ENCODE data around the gene ZNF366.

Gene ZNF366, protein sequence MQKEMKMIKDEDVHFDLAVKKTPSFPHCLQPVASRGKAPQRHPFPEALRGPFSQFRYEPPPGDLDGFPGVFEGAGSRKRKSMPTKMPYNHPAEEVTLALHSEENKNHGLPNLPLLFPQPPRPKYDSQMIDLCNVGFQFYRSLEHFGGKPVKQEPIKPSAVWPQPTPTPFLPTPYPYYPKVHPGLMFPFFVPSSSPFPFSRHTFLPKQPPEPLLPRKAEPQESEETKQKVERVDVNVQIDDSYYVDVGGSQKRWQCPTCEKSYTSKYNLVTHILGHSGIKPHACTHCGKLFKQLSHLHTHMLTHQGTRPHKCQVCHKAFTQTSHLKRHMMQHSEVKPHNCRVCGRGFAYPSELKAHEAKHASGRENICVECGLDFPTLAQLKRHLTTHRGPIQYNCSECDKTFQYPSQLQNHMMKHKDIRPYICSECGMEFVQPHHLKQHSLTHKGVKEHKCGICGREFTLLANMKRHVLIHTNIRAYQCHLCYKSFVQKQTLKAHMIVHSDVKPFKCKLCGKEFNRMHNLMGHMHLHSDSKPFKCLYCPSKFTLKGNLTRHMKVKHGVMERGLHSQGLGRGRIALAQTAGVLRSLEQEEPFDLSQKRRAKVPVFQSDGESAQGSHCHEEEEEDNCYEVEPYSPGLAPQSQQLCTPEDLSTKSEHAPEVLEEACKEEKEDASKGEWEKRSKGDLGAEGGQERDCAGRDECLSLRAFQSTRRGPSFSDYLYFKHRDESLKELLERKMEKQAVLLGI

DNA sequence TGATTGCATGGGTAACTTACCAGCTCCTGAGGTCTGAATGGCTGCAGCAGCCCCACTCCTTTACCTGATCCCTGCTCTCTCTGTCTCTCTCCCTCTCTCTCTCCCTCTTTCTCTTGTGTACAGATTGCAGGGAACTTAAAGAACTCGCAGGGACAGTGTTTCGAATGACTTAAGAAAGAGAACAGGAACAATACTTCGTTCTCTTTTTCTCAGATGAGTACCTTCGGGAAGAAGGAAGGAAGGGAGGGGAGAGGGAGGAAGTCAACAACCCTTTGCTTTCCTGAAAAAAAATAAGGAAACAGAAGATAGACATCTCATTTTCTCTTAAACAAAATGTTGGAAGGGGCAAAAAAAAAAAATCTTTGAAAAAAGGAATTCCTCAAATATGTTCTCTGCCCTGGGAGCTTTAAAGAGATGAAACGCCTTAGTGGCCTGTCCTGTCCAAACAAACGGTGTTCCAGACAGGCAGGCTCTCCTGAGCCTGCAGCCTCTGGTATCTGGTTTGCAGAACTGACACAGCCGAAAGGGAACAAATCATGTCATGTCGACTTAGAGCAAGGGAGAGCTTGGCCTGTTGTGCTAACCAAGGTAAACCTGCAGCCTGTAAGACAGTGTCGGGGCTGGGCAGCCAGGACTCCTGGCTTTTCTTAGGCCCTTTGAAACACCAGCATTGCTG, at the start of gene ZNF366:
ZNF366 (minus strand) TSS at position 180 of the 676 bp plus-strand sequence. CDS start 45,914 bp downstream, outside the sequence.
- no peak for DNase-seq

DNA sequence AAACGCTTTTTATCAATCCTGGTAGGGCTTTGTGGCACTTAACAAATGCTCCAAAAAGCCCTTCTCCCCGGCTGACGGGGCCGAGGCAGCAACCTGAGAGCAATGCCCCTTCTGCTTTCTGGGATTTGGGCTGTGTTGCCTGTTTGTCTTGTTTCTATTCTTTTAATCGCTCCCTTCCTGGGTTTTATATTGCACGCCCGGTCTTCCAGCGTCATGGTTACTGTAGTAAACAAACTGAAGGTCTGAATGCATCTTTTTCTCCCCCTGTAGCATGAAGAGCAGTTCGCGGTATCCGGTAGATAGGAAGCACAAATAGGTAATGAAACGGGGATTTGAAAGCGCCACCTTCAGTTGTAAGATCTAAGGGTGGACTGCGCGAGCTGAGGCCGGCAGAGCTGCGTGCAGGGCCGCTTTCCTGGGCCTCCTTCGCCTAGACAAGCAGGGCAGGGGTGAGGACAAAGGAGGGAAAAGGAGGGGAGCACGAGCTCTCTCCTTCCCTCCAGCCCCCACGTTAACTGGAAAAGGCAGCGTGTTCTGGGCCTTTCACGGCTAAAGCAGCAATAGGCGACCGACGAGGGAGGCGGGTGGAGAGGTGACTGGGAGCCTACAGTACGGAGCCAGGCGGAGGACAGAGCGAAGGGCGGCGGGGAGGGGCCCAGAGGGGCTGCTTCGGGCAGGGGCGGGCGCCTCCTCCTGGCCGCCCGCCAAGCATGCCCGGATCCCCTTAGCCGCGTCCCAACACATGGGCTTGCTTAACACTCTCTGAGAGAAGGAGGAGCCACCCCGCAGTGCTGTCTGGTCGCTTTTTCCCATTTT, 49.3 kb upstream of the ZNF366 start:
- DNase-seq = no peak

DNA sequence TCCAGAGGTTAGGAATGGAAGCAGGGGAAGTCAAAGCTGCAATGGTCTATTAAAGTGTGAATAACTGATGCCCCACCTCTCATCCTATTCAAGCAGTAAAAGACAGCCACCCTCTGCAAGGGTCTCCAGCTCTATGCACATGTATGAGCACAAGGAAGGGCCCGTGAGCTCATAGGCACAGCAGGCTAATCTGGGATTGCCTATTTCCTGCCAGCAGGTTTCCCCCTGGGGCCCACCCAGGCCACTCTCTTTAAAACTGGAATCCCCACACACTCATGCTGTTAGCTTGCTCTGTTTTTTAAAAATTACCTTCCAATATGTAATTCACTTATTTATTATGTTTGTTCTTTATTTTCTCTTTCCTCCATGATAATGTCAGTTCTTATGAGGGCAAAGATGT, 48.7 kb upstream of the ZNF366 start:
- no peak for DNase-seq

DNA sequence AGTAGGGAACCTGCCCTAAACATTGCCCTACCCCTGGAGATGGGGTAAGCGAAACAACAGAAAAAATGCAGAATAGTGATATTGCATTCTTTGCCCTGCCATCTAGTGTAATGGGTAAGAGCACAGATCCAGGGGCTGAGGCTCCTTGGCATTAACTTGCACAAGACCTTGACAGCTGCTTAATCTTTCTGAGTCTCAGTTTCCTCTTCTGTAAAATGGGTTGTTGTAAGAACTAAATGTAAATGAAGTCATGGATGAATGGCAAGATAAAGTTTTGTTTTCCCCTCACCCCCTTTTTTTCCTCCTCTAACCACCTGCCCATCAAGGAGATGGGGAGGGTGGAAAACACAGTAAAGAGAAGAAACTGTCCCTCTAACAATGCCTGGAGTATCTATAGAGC, 47.7 kb upstream of the ZNF366 start:
- DNase-seq = no peak

DNA sequence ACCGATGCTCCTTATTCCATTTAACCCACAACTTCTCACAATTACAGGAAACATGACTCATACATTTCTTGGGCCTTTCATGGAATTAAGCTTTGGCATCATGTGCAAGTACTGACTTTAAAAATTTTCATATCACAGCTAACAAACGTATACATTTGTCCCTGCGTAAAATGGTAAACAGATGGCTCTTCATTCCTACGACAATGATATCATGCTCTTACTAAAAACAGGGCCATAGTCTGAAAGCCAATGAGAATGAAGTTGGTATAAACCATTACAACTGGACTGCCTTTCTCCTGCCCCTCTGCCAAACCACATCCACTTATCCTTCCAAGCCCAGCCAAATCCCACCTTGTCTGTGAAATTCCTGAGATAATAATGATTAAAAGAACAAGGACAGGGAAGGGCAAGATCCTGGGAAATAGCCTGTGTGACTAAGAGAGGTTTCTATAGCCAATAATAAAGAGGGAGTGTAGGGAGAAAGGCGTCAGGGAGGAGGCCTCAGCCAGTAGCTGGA, 44.9 kb upstream of the ZNF366 start:
- DNase-seq = no peak

DNA sequence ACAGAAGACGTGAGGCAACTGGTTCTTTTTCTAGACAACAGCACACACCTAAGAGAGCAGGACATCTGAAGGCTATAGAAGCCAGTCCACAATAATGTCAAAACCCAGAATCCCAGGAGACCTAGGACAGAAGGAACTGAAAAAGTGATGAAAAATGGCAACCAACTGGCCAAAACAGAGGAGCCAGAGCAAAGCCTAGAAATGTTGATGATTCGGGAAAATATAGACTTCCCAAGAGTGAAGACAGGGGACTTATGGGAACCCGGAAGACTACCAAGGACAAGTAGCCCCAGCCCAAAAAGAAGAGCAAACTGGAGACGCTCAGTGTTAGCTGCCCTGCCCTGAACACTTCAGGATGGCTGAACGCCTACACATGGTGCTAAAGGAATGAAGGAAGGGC, 43.4 kb upstream of the ZNF366 start:
- DNase-seq = no peak

DNA sequence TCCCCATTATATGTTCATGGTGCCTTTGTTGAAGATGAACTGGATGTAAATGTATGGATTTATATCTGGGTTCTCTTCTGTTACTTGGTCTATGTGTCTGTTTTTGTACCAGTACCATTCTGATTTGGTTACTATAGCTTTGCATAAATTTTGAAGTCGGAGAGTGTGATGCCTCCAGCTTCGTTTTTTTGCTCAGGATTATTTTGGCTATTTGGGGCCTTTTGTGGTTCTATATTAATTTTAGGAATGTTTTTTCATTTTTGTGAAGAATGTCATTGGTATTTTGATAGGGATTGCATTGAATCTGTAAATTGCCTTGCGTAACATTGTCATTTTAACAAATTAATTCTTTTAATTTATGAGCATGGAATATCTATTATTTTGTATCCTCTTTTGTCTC, 36.6 kb upstream of the ZNF366 start:
- no peak for DNase-seq

DNA sequence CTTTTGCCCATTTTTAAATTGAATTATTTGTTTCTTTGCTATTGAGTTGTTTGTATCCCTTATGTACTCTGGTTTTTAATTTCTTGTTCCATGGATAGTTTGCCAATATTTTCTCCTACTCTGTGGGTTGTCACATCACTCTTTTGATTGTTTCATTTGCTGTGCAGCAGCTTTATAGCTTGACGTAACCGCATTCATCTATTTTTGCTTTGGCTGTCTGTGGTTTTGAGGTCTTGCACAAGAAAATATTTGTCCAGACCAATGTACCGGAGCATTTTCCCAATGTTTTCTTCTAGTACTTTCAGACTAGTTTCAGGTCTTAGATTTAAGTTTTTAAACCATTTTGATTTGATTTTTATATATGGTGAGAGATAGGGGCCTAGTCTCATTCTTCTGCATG, 36.2 kb upstream of the ZNF366 start:
- no peak for DNase-seq

DNA sequence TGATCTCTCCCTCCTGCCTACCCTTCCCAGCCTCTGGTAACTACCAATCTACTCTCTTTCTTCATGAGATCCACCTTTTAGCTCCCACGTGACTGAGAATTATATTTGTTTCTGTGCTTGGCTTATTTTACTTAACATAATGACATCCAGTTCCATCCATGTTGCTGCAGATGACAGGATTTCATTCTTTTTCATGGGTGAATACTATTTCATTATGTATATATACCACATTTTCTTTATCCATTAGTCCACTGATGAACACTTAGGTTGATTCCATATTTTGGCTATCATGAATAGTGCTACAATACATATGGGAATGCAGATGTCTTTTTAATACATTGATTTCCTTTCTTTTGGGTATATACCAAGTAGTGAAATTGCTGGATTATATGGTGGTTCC, 35.5 kb upstream of the ZNF366 start:
- DNase-seq = no peak

DNA sequence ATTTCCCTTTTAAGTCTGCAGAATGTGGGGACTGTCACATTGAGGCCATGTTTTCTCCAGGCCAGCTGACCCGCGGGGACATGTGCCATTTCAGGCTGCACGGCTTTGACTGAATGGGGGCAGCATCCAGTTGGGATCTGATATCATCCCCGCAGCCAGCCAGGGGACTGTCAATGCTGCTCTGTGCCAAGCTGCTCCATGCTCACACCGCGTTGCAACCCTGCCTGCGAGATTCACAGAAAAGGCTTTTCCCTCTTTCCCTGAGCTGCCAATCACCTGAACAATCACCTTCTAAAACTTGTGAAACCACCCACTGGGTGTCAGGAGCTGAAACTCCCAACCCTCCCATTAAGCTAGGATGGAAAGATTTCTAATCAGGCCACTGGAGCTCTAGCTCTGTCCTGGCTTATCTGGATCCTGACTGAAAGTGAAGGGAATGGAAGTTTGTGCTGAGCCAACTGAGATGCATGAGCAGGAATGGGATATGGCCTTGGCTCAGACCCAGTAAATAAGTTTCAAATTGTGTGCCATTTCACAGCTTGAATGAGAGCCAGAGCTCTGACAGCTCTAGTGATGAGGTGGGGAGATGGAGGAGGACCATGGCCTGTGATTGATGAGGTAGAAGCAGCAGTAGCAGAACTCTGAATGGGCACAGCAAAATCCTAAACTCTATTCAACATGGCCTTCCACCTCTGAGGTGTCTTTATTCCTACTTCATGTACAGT, 34.5 kb upstream of the ZNF366 start:
- no peak for DNase-seq

DNA sequence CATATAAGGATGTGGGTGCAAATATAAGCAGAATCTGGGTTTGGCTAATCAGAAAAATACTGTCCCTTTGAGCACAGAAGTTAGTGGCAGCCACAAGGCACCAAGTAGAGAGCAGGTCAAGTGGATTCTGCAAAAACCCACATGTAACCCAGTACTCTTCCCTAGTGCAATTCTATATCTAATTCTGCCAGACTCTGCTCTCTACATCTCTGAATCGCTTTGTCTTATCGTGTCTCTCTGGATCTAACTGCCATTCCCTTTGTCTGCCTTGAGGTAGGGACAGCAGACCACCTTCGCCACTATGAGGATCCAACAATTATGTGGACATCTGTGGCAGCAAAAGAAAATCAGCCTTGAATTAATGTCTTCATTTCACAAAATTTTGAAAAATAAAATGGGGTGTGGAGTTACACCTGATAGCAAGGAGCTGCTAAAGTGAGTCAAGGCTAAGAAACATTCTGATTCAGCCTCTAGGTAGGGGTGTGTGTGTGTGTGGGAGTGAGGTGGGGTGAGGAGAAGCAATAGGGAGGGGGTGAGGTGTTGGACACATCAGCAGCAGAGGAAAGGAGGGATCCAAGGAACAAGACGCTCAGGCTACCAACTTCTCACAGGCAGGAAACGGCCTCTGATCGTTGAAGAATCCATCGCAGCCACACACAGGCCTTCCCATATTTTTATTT, 33.7 kb upstream of the ZNF366 start:
- no peak for DNase-seq

DNA sequence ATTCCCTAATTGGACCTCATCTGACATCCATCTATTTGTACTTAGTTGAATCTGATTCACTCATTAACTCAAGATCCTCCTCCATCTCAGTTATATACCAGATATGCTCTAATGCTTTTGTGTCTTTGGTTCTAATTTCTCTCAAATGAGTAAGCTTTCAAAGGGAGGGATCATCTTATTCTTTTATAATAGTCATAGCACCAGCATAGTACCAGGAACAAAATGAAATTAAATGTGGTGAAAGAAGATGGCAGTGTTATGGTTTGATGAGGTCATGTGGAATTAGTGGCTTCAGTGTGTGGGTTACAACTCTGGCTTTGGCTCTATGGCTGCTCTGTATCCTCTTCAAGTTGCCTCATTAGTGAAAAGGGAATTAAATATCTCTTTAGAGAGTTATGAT, 32.5 kb upstream of the ZNF366 start:
- DNase-seq = no peak

DNA sequence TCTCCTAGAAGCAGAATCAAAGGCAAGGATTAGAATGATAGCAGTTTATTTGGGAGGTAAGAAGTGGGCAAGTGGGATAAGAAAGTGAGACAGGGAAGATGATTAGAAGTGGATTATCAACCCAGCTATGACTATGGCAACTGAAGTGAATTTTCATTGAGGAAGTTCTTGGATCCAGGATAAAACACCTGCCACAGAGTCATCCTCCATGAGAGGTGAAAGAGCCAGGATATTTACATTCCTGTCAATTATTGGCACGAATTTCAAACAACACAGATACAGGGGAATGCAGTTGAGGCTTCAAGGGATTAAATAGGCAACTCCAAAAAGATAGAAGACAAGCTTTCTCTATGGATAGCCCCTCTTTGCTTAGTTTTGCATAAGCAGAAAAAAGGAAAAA, 31.8 kb upstream of the ZNF366 start:
- no peak for DNase-seq

DNA sequence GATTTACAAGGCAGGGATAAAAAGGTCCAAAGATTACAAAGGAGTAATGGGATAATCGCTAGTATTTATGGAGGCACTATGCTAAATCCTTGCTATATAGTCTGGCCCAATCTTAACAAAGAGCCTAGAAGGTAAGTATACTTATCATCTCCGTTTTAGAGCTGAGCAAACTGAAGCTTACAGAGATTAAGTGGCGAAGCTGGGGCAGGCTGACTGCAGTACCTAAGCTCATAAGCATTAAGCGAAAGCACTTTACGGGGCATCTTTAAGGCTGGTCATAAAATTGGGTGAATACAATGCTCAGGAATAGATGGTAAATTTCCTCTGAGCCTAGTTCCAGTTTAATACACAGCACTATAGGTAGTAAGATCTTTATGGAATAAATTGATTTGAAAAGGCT, 30.0 kb upstream of the ZNF366 start:
- DNase-seq = no peak

DNA sequence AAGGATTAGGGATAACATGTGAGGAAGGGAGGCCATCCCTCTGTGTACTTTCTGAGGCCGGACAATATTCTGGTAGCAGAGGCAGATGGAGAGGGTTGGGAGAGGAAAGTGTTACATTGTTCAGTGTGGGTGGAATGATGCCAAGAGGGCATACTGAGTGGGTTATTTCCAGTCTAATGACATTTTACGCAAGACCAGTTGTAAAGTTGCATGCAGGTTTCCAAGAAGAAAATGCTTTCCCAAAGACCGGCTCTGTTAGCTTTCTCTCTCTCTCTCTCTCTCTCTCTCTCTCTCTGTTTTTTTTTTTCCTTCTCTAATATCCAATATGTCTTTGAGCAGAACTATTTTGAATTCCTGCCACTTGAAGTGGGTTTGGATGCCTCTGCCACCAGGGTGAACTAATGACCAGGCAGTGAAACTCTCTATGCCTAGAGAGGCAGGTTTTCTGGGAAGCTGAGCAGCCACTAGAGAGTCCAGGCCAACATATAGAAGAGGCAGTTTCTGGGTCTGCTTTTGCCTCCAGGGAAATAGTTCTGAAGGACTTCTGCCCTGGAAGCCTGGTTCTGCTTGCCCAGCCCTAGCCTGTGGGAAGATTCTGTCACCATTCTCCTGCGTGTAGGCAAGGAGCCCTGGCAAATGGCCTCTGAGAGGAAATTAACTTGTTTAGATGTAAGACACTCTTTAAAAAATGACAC, 24.4 kb upstream of the ZNF366 start:
- no peak for DNase-seq

DNA sequence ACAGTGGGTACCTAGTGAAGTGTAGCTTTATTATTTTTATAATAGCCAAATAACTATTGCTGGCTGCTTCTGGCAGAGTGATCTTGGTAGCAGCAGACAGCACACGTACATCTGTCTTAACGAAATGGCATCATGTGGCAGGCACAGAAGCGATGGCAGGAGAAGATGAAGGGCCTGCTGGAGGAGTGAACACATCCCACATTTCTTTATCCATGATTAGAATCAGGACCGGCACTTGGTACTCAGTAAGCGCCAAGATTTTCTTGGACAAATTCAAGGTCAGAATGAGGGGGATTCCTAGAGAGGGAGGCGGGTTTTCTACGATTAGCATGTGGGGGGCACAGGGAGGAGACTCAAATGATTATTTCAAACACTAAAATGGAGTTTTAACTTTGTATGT, 23.0 kb upstream of the ZNF366 start:
- DNase-seq = no peak

DNA sequence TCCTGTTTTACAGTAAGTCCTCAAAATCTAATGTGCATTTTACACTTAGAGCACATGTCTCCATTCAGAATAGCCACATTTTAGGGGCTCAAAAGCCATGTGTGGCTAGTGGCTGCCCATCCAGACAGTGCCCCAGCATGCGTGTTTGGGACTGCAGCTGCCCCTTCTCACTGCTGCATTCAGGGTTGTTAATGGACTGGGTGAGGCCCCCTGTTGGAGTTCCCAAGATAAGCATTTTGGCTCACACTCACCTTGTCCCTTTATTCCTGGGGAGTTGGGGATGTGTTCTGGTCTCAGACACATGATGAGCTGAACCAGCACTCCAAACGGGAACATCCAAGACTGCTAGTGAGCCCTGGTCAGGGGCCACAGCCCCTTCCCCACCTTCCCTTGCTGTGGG, 22.2 kb upstream of the ZNF366 start:
- no peak for DNase-seq

DNA sequence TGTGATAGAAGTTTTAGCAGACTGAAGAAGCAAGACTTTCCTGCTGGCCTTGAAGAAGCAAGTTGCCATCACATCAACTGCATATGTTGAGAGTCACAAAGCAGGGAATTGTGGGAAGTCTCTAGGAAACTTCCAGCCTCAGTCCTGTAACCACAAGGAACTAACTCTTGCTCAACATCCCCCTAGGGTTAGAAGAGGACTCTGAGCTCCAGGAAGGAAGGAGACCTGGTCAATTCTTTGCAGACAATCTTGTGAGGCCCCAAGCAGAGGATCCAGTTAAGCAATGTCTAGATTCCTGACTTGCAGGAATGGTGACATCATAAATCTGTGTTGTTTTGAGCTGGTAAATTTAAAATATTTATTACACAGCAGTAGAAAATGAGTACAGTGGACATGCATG, 18.6 kb upstream of the ZNF366 start:
- no peak for DNase-seq

DNA sequence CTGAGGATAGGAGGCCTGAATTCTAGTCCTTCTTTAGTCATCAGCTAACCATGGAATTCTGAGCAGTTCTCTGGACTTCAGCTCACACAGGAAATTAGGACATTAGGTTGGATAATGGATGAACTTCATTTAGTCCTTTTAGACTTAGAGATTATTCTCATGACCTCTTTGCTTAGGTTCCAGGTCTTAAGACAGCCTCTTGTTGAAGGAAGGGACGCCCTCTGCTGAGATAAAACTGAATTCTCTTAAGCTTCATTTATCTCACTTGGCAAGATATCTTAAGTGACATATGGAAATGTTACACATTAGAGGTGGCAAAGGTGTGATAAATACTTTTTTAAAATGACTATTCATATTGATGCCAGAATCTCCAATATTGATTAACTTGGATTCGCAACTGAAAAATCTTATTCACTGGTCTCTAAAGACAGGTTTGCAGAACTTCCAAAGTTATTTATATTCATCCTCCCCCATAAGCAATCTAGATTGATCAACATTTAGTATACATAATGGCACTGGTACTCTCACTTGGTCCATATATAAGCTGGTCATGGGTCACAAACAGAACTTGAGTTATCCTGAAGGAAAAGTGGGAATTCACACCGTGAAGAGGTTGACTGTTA, 16.9 kb upstream of the ZNF366 start:
- DNase-seq = no peak

DNA sequence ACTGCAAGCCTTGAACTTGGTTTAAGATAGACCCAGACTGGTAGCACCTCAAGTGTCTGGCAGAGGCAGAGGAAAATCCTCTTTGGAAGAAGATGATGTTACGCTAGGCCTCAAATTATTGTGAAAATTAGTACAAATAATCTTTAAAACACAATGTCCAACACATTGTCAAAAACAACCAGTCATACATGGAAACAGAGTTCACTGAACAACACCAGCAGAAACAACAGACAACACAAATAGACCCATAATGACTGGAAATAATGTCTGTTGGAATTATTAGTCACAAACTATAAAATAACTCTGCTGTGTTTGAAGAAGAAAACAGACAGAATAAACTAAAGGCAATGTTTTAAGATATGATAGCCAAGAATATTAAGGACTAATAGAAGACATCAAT, 15.4 kb upstream of the ZNF366 start:
- no peak for DNase-seq

Measured in stimulated activated naive CD4-positive, alpha-beta T cell treated with Interleukin-2 at 50 U/mL for 16 hours (primary cell).